ENCODE results near the gene MSH6.

The MSH6 gene

DNA sequence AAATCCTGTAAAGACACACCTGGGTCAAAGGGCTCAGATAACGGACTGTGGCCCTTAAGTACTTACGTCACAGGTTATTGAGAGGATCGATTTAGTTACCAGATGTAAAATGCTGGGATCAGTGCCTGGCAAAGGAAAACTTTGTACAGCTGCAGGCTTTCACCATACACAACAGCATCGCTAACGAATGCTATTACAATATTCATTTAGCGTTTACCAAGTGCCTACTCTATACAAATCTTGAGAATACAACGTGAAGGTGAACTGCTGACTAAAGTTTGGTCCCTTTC, 619 bp upstream of the MSH6 start:
- DNase-seq, result no peak

DNA sequence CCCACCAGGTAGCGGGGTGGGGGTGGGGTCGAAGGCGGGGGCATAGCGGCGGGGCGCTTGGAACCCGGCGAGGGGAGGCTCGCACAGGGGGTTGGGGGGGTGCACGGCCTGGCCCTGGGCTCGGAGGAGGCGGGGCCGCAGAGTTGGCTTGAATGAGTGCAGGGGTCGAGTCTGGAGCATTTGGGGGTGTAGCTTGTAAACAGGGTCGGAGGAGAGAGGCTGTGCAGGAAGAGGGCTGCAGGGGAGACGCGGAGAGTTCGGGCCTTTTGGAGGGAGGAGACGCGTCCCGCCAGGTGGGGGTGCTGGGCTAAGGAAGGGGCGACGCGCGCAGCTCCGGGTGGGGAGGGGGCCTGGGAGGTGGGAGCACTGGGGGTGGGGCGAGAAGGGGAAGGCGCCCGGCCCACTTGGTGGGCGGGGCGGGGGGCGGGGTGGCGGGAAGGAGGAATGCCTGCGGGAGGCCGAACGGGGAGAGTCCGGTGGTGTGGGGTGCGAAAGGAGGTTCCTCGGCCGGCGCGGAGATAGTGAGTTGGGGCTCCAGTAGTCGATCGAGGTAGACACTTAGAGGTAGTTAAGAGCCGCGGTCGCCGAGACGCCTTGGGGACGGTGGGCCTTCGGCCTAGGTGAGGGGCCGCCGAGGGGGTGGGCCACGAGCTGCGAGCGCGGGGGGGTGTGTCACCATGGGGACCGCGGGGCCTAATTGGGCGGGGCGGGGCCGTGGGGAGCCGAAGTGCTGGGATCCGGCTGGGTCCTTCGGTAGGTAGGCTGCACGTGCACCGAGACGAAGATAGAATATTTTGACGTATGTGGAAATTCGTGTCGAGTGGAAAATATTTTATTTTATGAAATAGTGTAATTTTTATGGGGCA, 774 bp downstream of the MSH6 start:
- DNase-seq, result peak; percentile 60

GRCh38 chr2:47784352-47784851, 1.5 kb downstream of the MSH6 start:
- DNase-seq, result no peak

DNA sequence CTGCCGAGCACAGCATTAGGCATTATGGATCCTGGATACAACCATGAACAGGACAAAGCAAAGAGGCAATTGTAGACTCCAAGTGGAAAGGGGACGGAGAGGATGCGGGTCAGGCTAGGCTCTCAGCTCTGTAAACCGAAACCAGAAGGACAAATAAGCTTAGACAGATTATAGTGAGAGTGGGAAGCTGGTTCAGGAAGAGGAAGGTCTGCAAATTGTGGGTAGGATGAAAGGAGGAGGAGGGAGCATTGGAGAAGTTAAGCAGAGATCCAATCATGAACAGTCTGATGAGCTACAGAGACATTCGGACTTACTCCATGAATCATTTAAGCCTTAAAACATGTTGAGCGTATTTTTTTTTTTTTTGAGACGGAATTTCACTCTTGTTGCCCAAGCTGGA, 3.0 kb downstream of the MSH6 start:
- DNase-seq, result peak; percentile 34

DNA sequence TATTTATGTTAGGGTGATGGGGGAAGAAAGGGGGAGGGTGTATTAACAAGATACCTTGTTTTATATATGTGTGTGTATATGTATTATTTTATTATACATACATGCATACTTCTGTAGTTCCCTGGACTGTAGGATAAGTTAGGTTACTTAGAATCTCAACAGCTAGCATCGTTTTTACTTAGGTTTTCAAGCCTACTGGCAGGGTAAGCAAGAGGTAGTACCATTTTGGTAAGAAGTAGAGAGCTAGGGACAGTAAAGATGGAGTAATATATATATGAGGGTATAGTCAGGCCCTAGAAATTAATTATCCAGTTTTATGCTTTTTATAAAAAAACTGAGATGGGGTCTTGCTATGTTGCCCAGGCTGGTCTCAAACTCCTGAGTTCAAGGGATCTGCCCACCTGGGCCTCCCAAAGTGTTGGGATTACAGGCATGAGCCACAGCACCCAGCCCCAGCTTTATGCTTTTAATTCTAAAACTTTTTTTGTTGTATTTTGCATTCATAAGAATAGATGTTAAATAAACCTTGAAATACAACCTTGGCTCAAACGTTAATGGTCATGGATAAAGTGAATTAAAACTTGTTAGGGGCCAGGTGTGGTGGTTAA, 13.2 kb downstream of the MSH6 start:
- DNase-seq, result no peak

- DNase-seq, result peak; percentile 94
These were observed 15.7 kb downstream of the MSH6 start for GRCh38 chr2:47798631-47799030.

- no peak for DNase-seq
These were observed 16.2 kb downstream of the MSH6 start for GRCh38 chr2:47799031-47799609.

DNA sequence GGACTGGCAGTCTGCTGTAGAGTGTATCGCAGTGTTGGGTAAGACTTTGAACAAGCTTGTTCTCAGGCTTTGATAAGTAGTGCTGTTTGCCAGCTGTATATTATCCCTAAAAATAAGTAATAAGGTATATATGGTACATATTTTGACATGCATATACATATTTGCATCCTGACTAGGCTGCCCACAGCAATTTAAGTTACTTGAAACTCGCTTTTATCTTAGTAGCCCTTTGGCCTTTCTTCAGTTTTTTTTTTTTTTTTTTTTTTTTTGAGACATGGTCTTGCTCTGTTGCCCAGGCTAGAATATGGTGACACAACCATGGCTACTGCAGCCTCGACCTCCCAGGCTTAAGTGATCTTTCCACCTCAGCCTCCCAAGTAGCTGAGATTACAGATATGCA, 18.2 kb downstream of the MSH6 start:
- DNase-seq, result no peak

GRCh38 chr2:47803363-47803762, 20.4 kb downstream of the MSH6 start:
- no peak for DNase-seq

DNA sequence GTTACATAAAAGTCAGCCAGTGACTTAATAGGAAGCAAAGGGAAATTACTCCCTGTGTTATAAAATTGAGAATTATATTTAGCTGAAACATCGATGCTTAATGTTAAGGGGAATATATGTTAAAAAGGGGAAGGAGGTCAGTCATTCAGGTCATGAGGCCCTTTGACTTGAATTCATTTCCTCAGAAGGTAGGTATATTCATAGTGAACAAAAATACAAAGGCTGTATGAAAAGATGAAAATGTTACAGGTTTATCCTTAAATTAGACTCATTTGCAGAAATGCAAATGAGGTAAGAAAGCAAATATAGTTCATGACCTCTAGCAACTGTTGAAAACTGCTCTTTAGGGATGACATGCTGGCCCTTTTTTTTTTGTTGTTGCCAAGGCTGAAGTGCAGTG, 20.8 kb downstream of the MSH6 start:
- no peak for DNase-seq

GRCh38 chr2:47805850-47806249, 22.9 kb downstream of the MSH6 start:
- no peak for DNase-seq

GRCh38 chr2:47808614-47809013, 25.7 kb downstream of the MSH6 start:
- no peak for DNase-seq

DNA sequence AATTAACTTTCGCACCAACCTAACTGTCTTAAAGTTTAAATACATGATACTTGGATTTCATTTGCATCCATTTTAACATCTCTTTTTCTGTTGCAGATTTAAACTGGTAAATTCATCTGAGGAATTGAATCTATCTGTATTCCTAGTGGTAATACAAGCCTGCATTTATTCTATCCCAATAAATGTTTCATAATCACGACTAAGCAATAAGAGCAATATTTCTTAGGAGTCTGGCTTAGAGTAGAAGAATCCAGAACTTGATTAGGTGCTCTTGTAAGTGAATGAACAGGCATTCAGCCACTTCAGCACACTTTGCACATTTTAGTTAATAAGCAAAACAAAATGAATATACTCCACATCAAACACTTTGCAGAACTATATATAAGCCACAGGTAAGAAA, 27.0 kb downstream of the MSH6 start:
- no peak for DNase-seq

DNA sequence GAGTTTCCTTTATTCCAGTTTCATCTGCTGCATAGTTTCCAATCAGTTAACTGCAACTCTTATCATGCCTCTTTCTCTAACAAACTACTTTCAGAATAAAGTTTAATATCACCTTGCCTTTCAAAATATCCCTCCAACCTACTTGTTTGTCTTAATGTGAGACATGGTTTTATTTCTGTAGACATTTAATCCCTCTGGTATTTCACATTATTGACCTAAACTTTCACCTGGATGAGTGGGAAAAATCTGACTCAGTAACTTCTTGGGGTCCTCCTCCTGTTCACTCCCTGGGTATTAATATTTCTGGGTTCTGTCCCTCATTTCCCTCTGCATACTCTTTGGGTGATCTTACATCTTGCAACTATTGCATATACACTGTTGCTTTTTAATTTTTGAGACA, 27.9 kb downstream of the MSH6 start:
- DNase-seq, result no peak

GRCh38 chr2:47811668-47812067, 28.7 kb downstream of the MSH6 start:
- DNase-seq, result no peak

DNA sequence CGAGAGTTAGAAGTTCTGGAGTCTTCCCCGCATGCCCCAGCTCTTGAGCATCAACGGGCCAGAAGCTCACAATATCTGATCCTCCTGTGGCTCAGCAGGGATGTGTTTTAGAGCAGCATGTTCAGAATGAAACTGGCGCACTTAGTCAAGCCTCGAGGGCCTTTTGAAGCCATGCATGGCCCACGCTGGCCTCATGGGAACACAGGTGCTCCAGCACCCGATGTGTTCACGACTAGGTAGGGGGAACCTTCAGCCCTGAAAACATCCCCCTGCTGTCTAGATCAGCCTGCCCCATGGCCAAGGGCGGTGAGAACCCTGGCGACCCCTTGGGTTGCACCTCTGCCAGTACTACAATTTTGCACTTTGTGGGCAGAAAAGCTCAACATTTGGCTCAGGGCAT, 32.8 kb downstream of the MSH6 start:
- DNase-seq, result no peak

GRCh38 chr2:47818777-47819176, 35.8 kb downstream of the MSH6 start:
- DNase-seq, result no peak

- no peak for DNase-seq
These were observed 36.9 kb downstream of the MSH6 start for GRCh38 chr2:47819834-47820233.

DNA sequence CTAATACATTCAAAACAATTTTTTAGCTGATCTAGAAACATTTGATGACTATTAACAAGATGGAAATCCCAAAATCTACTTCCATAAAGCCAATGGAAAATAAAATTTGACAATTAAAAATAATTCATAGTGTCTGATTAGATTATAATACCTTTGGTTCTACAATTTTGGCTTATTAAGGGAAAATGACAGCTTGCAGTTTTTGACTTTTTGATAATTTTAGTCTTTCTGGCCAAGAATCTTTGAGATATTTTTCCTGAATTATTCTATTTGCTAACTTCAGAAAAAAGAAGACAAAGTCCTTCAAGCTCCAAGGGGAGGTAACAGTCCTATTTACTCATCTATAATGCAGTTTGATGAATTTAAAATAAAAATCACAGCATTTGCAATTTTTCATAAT, 39.6 kb downstream of the MSH6 start:
- DNase-seq, result no peak

DNA sequence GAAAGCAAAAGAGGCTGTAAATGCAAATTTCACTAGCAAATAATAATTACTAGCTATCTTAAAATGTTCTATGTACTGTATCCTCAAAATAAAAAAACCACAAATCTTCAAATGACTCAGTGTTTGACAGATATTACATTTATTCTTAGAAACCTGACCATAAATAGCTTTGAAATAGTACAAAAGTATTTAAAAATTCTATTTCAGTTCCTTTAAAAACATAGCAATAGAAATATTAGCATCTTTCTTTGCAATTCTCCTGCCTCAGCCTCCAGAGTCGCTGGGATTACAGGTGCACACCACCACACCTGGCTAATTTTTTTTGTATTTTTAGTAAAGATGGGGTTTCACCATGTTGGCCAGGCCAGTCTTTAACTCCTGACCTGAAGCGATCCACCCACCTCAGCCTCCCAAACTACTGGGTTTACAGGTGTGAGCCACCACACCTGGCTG, 50.6 kb downstream of the MSH6 start:
- no peak for DNase-seq

- DNase-seq, result no peak
These were observed 55.3 kb downstream of the MSH6 start for GRCh38 chr2:47838249-47838648.

GRCh38 chr2:47838686-47839085, 55.7 kb downstream of the MSH6 start:
- DNase-seq, result no peak

- DNase-seq, result no peak
These were observed 59.9 kb downstream of the MSH6 start for GRCh38 chr2:47842846-47843245.

- DNase-seq, result no peak
These were observed 60.5 kb downstream of the MSH6 start for GRCh38 chr2:47843407-47843806.
